Esophagus squamous epithelium (tissue), 4 donors: ENCODE data around the gene MCM9.

Experiments
- CTCF ChIP-seq, 6 experiments: fragments of 450-650 bp in 4 of 6; fragments of 200-600 bp in 2 of 6; sonication (generic) in 2 of 6; IDR thresholded peaks; one replicate each; pipeline ENCODE4 v1.5.1; 2016 to 2019; ENCODE audit warnings: antibody characterized with exemption in 6 of 6, mild to moderate bottlenecking in 4 of 6, moderate library complexity in 4 of 6
- POLR2A ChIP-seq, 4 donors: fragments of 450-650 bp; IDR thresholded peaks; one replicate each; pipeline ENCODE4 v1.6.1; 2017; ENCODE audit warnings: antibody characterized with exemption in 4 of 4, mild to moderate bottlenecking in 4 of 4, moderate library complexity in 3 of 4

DNA sequence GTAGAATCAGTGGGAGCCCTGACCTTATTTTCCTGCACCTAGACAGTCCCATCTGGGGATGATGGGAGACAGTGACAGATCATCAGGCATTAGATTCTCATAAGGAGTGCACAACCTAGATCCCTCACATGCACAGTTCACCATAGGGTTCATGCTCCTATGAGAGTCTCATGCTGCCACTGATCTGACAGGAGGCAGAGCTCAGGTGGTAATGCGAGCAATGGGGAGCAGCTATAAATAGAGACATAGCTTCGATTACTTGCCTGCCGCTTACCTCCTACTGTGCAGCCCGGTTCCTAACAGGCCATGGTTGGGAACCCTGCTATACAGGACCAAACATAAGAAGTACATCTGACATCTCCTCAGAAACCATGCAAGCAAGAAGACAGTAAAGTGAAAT lies 72.5 kb downstream of the MCM9 start:
- TF ChIP-seq CTCF (IDR thresholded peaks at IDR 0.05) = no peak
- TF ChIP-seq POLR2A (IDR thresholded peaks at IDR 0.05) = no peak
